H9 (cell line): Measurements from ENCODE around the gene MRPL41. TPM values are rescaled to one million over a fixed set of nuclear protein-coding genes. Genes with fewer than 3 reads are reported as not detected.

ENCODE experiments used
- DNase-seq: peaks from one replicate; pipeline ENCODE4 v3.0.0-alpha.2; 2017
- H2AFZ ChIP-seq: one replicate; pipeline ENCODE4 v1.6.1; 2013; ENCODE audit warnings: mild to moderate bottlenecking, low read length, control low read depth, moderate library complexity
- H2AK5ac ChIP-seq: 2 replicates; pipeline ENCODE4 v1.6.1; 2013; ENCODE audit warnings: low read length, control low read depth, mixed read lengths; ENCODE audit not compliant: insufficient read length
- H2BK120ac ChIP-seq: one replicate; pipeline ENCODE4 v1.6.1; 2013; ENCODE audit warnings: low read depth, mild to moderate bottlenecking, low read length, control low read depth, inconsistent platforms; ENCODE audit not compliant: poor library complexity, severe bottlenecking
- H2BK12ac ChIP-seq: 2 replicates; pipeline ENCODE4 v1.6.1; 2013; ENCODE audit warnings: low read length, control low read depth, mixed read lengths, low read depth; ENCODE audit not compliant: insufficient read length
- H2BK15ac ChIP-seq: 2 replicates; pipeline ENCODE4 v1.6.1; 2013; ENCODE audit warnings: low read depth, low read length, control low read depth
- H2BK20ac ChIP-seq: one replicate; pipeline ENCODE4 v1.6.1; 2013; ENCODE audit warnings: low read depth, mild to moderate bottlenecking, low read length, control low read depth, inconsistent platforms; ENCODE audit not compliant: poor library complexity, severe bottlenecking
- H2BK5ac ChIP-seq: 2 replicates; pipeline ENCODE4 v1.6.1; 2013; ENCODE audit warnings: low read length, control low read depth, mixed read lengths; ENCODE audit not compliant: insufficient read length
- H3K14ac ChIP-seq: 2 replicates; pipeline ENCODE4 v1.6.1; 2013; ENCODE audit warnings: low read length, control low read depth; ENCODE audit not compliant: insufficient read depth
- H3K18ac ChIP-seq: 2 replicates; pipeline ENCODE4 v1.6.1; 2013; ENCODE audit warnings: low read depth, mild to moderate bottlenecking, mixed read lengths, low read length, control low read depth; ENCODE audit not compliant: insufficient read length
- H3K23ac ChIP-seq: 2 replicates; pipeline ENCODE4 v1.6.1; 2013; ENCODE audit warnings: low read length, control low read depth, mixed read lengths, low read depth; ENCODE audit not compliant: insufficient read length
- H3K23me2 ChIP-seq: 2 replicates; pipeline ENCODE4 v1.6.1; 2013; ENCODE audit warnings: low read depth, mild to moderate bottlenecking, mixed read lengths, low read length, control low read depth; ENCODE audit not compliant: insufficient read length, poor library complexity, severe bottlenecking
- H3K27ac ChIP-seq: 2 replicates; pipeline ENCODE4 v1.5.1; 2013; ENCODE audit warnings: low read length, control low read depth, mixed read lengths, low read depth; ENCODE audit not compliant: insufficient read length
- H3K27me3 ChIP-seq: 2 replicates; pipeline ENCODE4 v1.6.1; 2013; ENCODE audit warnings: low read length, control low read depth, inconsistent platforms; ENCODE audit not compliant: insufficient read depth
- H3K4ac ChIP-seq: 2 replicates; pipeline ENCODE4 v1.6.1; 2013; ENCODE audit warnings: low read depth, mild to moderate bottlenecking, control low read depth, inconsistent platforms, low read length, moderate library complexity
- H3K4me1 ChIP-seq: 2 replicates; pipeline ENCODE4 v1.6.1; 2013; ENCODE audit warnings: low read length, control low read depth, inconsistent platforms; ENCODE audit not compliant: insufficient read depth
- H3K4me2 ChIP-seq: 2 replicates; pipeline ENCODE4 v1.6.1; 2013; ENCODE audit warnings: low read length, control low read depth, mixed read lengths; ENCODE audit not compliant: insufficient read length, insufficient read depth
- H3K56ac ChIP-seq: 2 replicates; pipeline ENCODE4 v1.6.1; 2013; ENCODE audit warnings: low read depth, mild to moderate bottlenecking, mixed read lengths, low read length, control low read depth; ENCODE audit not compliant: insufficient read length
- H3K79me1 ChIP-seq: 2 replicates; pipeline ENCODE4 v1.6.1; 2013; ENCODE audit warnings: low read depth, mild to moderate bottlenecking, moderate library complexity, low read length, control low read depth, inconsistent platforms; ENCODE audit not compliant: insufficient read depth, poor library complexity, severe bottlenecking
- H3K79me2 ChIP-seq: 2 replicates; pipeline ENCODE4 v1.6.1; 2013; ENCODE audit warnings: low read length, control low read depth, inconsistent platforms; ENCODE audit not compliant: insufficient read depth
- H3K9ac ChIP-seq: 2 replicates; pipeline ENCODE4 v1.6.1; 2013; ENCODE audit warnings: low read length, control low read depth, mixed read lengths; ENCODE audit not compliant: insufficient read length; ENCODE audit errors: extremely low read depth
- H3K9me3 ChIP-seq: one replicate; pipeline ENCODE4 v1.6.1; 2013; ENCODE audit warnings: low read depth, low read length, inconsistent platforms; ENCODE audit not compliant: control insufficient read depth
- H3T11ph ChIP-seq: one replicate; pipeline ENCODE4 v1.6.1; 2013; ENCODE audit warnings: mild to moderate bottlenecking, low read length, control low read depth, inconsistent platforms
- H4K20me1 ChIP-seq: one replicate; pipeline ENCODE4 v1.6.1; 2013; ENCODE audit not compliant: control insufficient read depth, insufficient read length, insufficient read depth
- H4K5ac ChIP-seq: 2 replicates; pipeline ENCODE4 v1.6.1; 2013; ENCODE audit warnings: low read depth, mild to moderate bottlenecking, mixed read lengths, low read length, control low read depth; ENCODE audit not compliant: insufficient read length
- H4K8ac ChIP-seq: replicated peaks from 2 replicates; pipeline ENCODE4 v1.6.1; 2013; ENCODE audit warnings: low read length, control low read depth, mixed read lengths, low read depth; ENCODE audit not compliant: insufficient read length
- H4K91ac ChIP-seq: 2 replicates; pipeline ENCODE4 v1.6.1; 2013; ENCODE audit warnings: low read depth, mild to moderate bottlenecking, moderate library complexity, mixed read lengths, low read length, control low read depth; ENCODE audit not compliant: insufficient read length
- H3K27ac Mint-ChIP-seq, 3 experiments: 2 replicates in 2 of 3; 3 replicates in 1 of 3; pipeline ENCODE4 v1.8.0; 2020 to 2021; ENCODE audit warnings: mixed read lengths in 3 of 3, mild to moderate bottlenecking in 1 of 3, moderate library complexity in 1 of 3
- H3K27me3 Mint-ChIP-seq: 2 replicates; pipeline ENCODE4 v1.8.0; 2021; ENCODE audit warnings: low read depth, mild to moderate bottlenecking, moderate library complexity, mixed read lengths
- H3K36me3 Mint-ChIP-seq, 3 experiments: 2 replicates in 2 of 3; 3 replicates in 1 of 3; pipeline ENCODE4 v1.8.0; 2020 to 2021; ENCODE audit warnings: low read depth in 3 of 3, mixed read lengths in 3 of 3; ENCODE audit not compliant: insufficient read depth in 1 of 3
- H3K4me1 Mint-ChIP-seq, 2 experiments: 2 replicates each; pipeline ENCODE4 v1.8.0; 2020; ENCODE audit warnings: mixed read lengths in 2 of 2
- H3K4me3 Mint-ChIP-seq, 2 experiments: 2 replicates in 1 of 2; 3 replicates in 1 of 2; pipeline ENCODE4 v1.8.0; 2020 to 2021; ENCODE audit warnings: mild to moderate bottlenecking in 2 of 2, mixed read lengths in 2 of 2, moderate library complexity in 1 of 2
- H3K9me3 Mint-ChIP-seq, 2 experiments: 2 replicates in 1 of 2; 3 replicates in 1 of 2; pipeline ENCODE4 v1.8.0; 2020; ENCODE audit warnings: mild to moderate bottlenecking in 2 of 2, mixed read lengths in 2 of 2, moderate library complexity in 1 of 2
- WGBS: extraction: QIAGEN DNeasy Blood & Tissue Kit; methylation state at CpG from one replicate; pipeline ENCODE4 v1.1.7; 2013; ENCODE audit warnings: missing lambda C conversion rate, low lambda C conversion rate, mixed read lengths; ENCODE audit not compliant: insufficient read length; ENCODE audit errors: extremely low coverage; 5-methylcytosine and 5-hydroxymethylcytosine counted together
- total RNA-seq: library from RNA; stranded (reverse); gene quantifications from 2 replicates; pipeline ENCODE4 v1.2.1, GENCODE V29; 2021
- TF ChIP-seq, protein P1 (sequence below): fragments of 200-600 bp; sonication (generic); conservative IDR thresholded peaks from 3 replicates; pipeline ENCODE4 v1.8.0; 2021; ENCODE audit warnings: antibody characterized with exemption, mild to moderate bottlenecking

Gene MRPL41
- total RNA-seq, 1 experiment from 2014 or later, result 52.2 TPM

DNA sequence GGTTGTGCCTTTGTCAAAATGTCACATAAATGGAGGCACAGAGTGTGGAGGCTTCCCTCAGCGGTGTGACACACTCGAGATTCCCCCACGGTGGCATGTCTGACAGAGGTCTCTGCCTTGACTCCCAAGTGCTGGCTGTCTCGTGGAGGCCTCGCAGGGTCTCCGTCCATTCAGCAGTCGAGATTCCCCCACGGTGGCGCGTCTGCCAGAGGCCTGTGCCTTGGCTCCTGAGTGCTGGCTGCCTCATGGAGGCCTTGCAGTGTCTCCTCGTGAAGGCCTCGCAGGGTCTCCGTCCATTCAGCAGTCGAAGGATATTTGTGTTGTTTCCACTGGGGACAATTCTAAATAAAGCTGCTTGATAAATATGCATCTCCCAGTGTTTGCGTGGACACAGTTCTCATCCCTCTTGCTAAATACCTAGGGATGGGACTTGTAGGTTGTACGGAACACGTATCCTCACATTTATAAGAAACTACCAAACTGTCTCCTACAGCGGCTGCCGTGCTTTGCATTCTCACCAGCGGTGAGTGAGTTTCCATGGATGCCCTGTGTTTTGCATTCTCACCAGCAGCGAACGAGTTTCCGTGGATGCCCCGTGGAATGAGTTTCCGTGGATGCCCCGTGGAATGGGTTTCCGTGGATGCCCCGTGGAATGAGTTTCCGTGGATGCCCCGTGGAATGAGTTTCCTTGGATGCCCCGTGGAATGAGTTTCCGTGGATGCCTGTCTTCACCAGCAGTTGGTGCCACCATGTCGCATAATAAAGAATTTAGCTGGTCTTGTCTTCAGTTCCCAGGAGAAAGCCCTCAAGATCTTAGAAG is 27.3 kb upstream of the MRPL41 start:
- no peaks in the 10 kb centered on the region for H3K79me2 ChIP-seq
- H2BK12ac ChIP-seq, result no peak overlapping the region
- no peak overlapping the region for H4K8ac ChIP-seq
- H3K23ac ChIP-seq, result no peak overlapping the region
- H2BK5ac ChIP-seq, result no peak overlapping the region
- no peak overlapping the region for H3K9ac ChIP-seq
- Mint-ChIP-seq H3K27ac (no peak overlapping the region), H3K4me1 (peaks cover 0 to 2% of the 10 kb centered on the region in 2 experiments; a peak in 2 of 4 replicates), H3K27me3 (no peaks in the 10 kb centered on the region; the same call in 1 of the 2 replicates), H3K4me3 (no peak overlapping the region), H3K36me3 (no peaks in the 10 kb centered on the region), H3K9me3 (peaks cover 0 to 9% of the 10 kb centered on the region in 2 experiments; a peak in 3 of 5 replicates)
- H3K14ac ChIP-seq, result no peak overlapping the region
- no peak overlapping the region for H3T11ph ChIP-seq
- no peaks in the 10 kb centered on the region for H3K4me1 ChIP-seq
- H3K27me3 ChIP-seq, result no peaks in the 10 kb centered on the region
- H2BK15ac ChIP-seq, result no peak overlapping the region
- TF ChIP-seq, protein P1, sequence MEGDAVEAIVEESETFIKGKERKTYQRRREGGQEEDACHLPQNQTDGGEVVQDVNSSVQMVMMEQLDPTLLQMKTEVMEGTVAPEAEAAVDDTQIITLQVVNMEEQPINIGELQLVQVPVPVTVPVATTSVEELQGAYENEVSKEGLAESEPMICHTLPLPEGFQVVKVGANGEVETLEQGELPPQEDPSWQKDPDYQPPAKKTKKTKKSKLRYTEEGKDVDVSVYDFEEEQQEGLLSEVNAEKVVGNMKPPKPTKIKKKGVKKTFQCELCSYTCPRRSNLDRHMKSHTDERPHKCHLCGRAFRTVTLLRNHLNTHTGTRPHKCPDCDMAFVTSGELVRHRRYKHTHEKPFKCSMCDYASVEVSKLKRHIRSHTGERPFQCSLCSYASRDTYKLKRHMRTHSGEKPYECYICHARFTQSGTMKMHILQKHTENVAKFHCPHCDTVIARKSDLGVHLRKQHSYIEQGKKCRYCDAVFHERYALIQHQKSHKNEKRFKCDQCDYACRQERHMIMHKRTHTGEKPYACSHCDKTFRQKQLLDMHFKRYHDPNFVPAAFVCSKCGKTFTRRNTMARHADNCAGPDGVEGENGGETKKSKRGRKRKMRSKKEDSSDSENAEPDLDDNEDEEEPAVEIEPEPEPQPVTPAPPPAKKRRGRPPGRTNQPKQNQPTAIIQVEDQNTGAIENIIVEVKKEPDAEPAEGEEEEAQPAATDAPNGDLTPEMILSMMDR, result no peak
- no peak overlapping the region for H3K56ac ChIP-seq
- no peaks in the 10 kb centered on the region for H3K9me3 ChIP-seq
- no peak overlapping the region for H2AFZ ChIP-seq
- H4K5ac ChIP-seq, result no peak overlapping the region
- no peak overlapping the region for H2BK20ac ChIP-seq
- no peak for DNase-seq
- no peak overlapping the region for H2AK5ac ChIP-seq
- no peak overlapping the region for H3K4ac ChIP-seq
- no peaks in the 10 kb centered on the region for H3K79me1 ChIP-seq
- H3K23me2 ChIP-seq, result no peaks in the 10 kb centered on the region
- no peaks in the 10 kb centered on the region for H4K20me1 ChIP-seq
- H3K4me2 ChIP-seq, result no peak overlapping the region
- H3K27ac ChIP-seq, result no peak overlapping the region
- WGBS, result no CpG with 5 or more reads among the region's 33 CpGs
- H3K18ac ChIP-seq, result no peak overlapping the region
- no peak overlapping the region for H2BK120ac ChIP-seq
- no peak overlapping the region for H4K91ac ChIP-seq
